ENCODE data around the gene ITGA1. TPM values are rescaled to one million over a fixed set of nuclear protein-coding genes. Genes with fewer than 3 reads are reported as not detected.
A peak's percentile ranks its signal among the peaks of the same experiment; 100 is the strongest.

ITGA1 gene
- total and polyA plus RNA-seq, 2 donors (not counting 1 experiment from before 2014, with no cell fraction given) = 0.74 TPM; not detected in 1

DNA sequence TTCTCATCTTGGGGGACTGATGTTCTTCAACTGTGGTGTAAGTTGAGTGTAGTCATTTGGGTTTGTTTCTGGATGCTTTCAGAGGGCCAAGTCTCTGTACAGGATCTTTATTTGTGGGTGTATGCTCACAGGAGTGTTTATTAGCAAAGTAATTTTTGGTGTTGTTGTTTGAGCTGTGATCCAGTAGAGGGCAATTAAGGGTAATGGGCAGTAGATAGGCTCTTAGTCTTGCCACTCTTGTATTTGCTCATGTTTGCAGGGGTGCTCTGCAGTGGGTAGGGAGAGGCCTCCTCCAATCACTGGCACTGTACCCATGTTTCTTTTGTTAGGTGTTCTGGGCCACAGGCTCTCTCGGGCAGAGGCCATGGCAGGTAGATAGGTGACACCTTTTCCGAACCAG, 155.6 kb downstream of the ITGA1 start:
- no peaks in the 10 kb centered on the region for H3K9me3 Mint-ChIP-seq (ENCODE audit: insufficient read depth)
- DNase-seq (no peak), ATAC-seq (ENCODE audit: low read depth) (no peak)
- H3K36me3 ChIP-seq (replicated peaks in 1 of 2; ENCODE audit: control extremely low read depth in 1 of 2, control insufficient read depth in 1 of 2, extremely low read depth in 1 of 2, insufficient read depth in 2 of 2, low read length in 1 of 2) = no peaks in the 10 kb centered on the region
- no peaks in the 10 kb centered on the region for H4K20me1 ChIP-seq (ENCODE audit: control insufficient read depth, insufficient read depth, low read length, poor library complexity, severe bottlenecking)
- peaks cover 0 to 6% (median 0%) of the 10 kb centered on the region in 3 donors for H3K9me3 ChIP-seq (ENCODE audit: control extremely low read depth in 1 of 3, control insufficient read depth in 2 of 3, insufficient read depth in 1 of 3, low read length in 2 of 3)
- ChIA-PET POLR2A (no interaction called here), CTCF (no interaction called here)
- H3K4me3 ChIP-seq (ENCODE audit: control extremely low read depth in 1 of 5, extremely low read depth in 1 of 5, insufficient read depth in 1 of 5, low read depth in 2 of 5, low read length in 4 of 5) = no peak overlapping the region
- H3K27me3 ChIP-seq (replicated peaks in 1 of 4; ENCODE audit: control extremely low read depth in 1 of 4, control insufficient read depth in 3 of 4, insufficient read depth in 4 of 4, low read length in 3 of 4) = peaks cover 0 to 5% (median 0%) of the 10 kb centered on the region in 4 experiments
- intact Hi-C loops (cut with micrococcal nuclease) = no loop called here
- H3K27ac ChIP-seq (ENCODE audit: low read length in 2 of 2) = no peak overlapping the region
- H3K27me3 Mint-ChIP-seq = peaks cover 10% of the 10 kb centered on the region
- H2AFZ ChIP-seq (ENCODE audit: insufficient read depth, low read depth, low read length, poor library complexity, severe bottlenecking) = no peak overlapping the region
- no peaks in the 10 kb centered on the region for H3K79me2 ChIP-seq (ENCODE audit: control insufficient read depth, insufficient read depth, low read length)
- H3K4me3 Mint-ChIP-seq = no peak overlapping the region
- 100% methylated on average over 2 of the region's 2 CpGs for WGBS (ENCODE audit: insufficient coverage)
- H3K4me1 Mint-ChIP-seq = peaks cover 6% of the 10 kb centered on the region
- H3K9ac ChIP-seq (ENCODE audit: low read length) = no peak overlapping the region
- no peak overlapping the region for H3K27ac Mint-ChIP-seq
- H3K4me1 ChIP-seq (ENCODE audit: control insufficient read depth in 2 of 2, insufficient read depth in 2 of 2, low read length in 2 of 2) = no peaks in the 10 kb centered on the region
- no peak for TF ChIP-seq EZH2 (IDR thresholded peaks at IDR 0.05; ENCODE audit: borderline replicate concordance, insufficient read depth, low read depth, low read length, poor library complexity, severe bottlenecking)
- TF ChIP-seq, protein P1, sequence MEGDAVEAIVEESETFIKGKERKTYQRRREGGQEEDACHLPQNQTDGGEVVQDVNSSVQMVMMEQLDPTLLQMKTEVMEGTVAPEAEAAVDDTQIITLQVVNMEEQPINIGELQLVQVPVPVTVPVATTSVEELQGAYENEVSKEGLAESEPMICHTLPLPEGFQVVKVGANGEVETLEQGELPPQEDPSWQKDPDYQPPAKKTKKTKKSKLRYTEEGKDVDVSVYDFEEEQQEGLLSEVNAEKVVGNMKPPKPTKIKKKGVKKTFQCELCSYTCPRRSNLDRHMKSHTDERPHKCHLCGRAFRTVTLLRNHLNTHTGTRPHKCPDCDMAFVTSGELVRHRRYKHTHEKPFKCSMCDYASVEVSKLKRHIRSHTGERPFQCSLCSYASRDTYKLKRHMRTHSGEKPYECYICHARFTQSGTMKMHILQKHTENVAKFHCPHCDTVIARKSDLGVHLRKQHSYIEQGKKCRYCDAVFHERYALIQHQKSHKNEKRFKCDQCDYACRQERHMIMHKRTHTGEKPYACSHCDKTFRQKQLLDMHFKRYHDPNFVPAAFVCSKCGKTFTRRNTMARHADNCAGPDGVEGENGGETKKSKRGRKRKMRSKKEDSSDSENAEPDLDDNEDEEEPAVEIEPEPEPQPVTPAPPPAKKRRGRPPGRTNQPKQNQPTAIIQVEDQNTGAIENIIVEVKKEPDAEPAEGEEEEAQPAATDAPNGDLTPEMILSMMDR (IDR thresholded peaks at IDR 0.05) = no peak
- no peak overlapping the region for H3K4me2 ChIP-seq (replicated peaks; ENCODE audit: low read depth, low read length, poor library complexity, severe bottlenecking)

DNA sequence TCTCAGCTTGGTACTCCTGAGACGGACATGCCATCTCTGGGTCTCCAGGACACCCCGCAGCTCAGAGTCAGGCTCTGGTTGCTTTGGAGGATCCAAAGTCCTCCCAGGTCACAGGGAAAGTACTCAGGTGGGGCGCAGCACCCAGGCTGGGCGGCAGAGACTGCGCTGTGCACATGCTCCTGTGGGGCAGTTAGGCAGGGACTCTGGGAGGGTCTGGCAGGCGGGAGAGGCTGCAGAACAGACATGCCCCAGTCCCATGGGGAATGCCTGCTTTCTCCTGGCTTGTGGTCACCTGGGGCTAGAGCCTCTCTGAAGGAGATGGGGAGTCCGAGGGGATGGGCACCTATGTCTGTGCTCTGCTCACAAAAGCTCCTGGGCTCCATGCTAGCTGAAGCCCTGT, 156.1 kb downstream of the ITGA1 start:
- Mint-ChIP-seq H3K27ac (no peak overlapping the region), H3K27me3 (peaks cover 10% of the 10 kb centered on the region), H3K9me3 (ENCODE audit: insufficient read depth) (no peaks in the 10 kb centered on the region), H3K4me1 (peaks cover 10% of the 10 kb centered on the region), H3K4me3 (no peak overlapping the region)
- Histone ChIP-seq H3K36me3 (replicated peaks in 1 of 2; ENCODE audit: control extremely low read depth in 1 of 2, control insufficient read depth in 1 of 2, extremely low read depth in 1 of 2, insufficient read depth in 2 of 2, low read length in 1 of 2) (no peaks in the 10 kb centered on the region), H3K4me3 (ENCODE audit: control extremely low read depth in 1 of 5, extremely low read depth in 1 of 5, insufficient read depth in 1 of 5, low read depth in 2 of 5, low read length in 4 of 5) (no peak overlapping the region), H3K4me2 (replicated peaks; ENCODE audit: low read depth, low read length, poor library complexity, severe bottlenecking) (no peak overlapping the region), H3K9ac (ENCODE audit: low read length) (no peak overlapping the region), H3K27me3 (replicated peaks in 1 of 4; ENCODE audit: control extremely low read depth in 1 of 4, control insufficient read depth in 3 of 4, insufficient read depth in 4 of 4, low read length in 3 of 4) (peaks cover 0 to 5% (median 0%) of the 10 kb centered on the region in 4 experiments), H3K9me3 (ENCODE audit: control extremely low read depth in 1 of 3, control insufficient read depth in 2 of 3, insufficient read depth in 1 of 3, low read length in 2 of 3) (peaks cover 0 to 6% (median 0%) of the 10 kb centered on the region in 3 donors), H3K27ac (ENCODE audit: low read length in 2 of 2) (no peak overlapping the region), H3K79me2 (ENCODE audit: control insufficient read depth, insufficient read depth, low read length) (no peaks in the 10 kb centered on the region), H4K20me1 (ENCODE audit: control insufficient read depth, insufficient read depth, low read length, poor library complexity, severe bottlenecking) (no peaks in the 10 kb centered on the region), H3K4me1 (ENCODE audit: control insufficient read depth in 2 of 2, insufficient read depth in 2 of 2, low read length in 2 of 2) (no peaks in the 10 kb centered on the region), H2AFZ (ENCODE audit: insufficient read depth, low read depth, low read length, poor library complexity, severe bottlenecking) (no peak overlapping the region)
- no peak for TF ChIP-seq EZH2 (IDR thresholded peaks at IDR 0.05; ENCODE audit: borderline replicate concordance, insufficient read depth, low read depth, low read length, poor library complexity, severe bottlenecking)
- TF ChIP-seq, protein P1 (IDR thresholded peaks at IDR 0.05) = no peak
- DNase-seq = peak; percentile 2
- no peak for ATAC-seq (ENCODE audit: low read depth)
- CTCF ChIA-PET = no interaction called here
- WGBS (ENCODE audit: insufficient coverage) = 89% methylated on average over 6 of the region's 7 CpGs
- POLR2A ChIA-PET = no interaction called here
- intact Hi-C loops (cut with micrococcal nuclease) = no loop called here

Data from B cell (primary cell).